HG03039 (cell line): Measurements from ENCODE around the gene OR5K2.

Experiments used
- ATAC-seq: cut with Tn5 transposase; IDR thresholded peaks from one replicate; pipeline ENCODE4 v1.9.1; 2021; ENCODE audit warnings: mild to moderate bottlenecking, moderate library complexity; ENCODE audit not compliant: unreplicated experiment

The OR5K2 gene

DNA sequence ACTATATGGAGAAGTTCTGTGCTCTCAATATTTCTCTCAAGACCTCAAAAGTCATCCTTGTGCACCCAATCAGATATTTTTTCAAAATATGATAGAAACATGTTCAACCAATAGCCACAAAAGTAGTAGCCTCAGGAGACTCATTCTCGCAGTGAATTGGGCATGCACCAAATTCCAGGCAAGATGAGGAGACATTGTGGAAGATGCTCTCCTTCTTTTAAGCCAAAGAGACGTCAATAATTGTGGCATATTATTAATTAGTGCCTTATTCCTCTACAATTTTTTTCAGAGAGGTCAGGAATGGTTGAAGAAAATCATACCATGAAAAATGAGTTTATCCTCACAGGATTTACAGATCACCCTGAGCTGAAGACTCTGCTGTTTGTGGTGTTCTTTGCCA is at the start of gene OR5K2:
Gene OR5K2 (plus strand): TSS at position 301 of the 400 bp plus-strand sequence. CDS start 0 bp downstream, at position 301.
- no peak for ATAC-seq

- no peak for ATAC-seq
Measured at GRCh38 chr3:98449606-98450193, 47.8 kb upstream of the OR5K2 start.

GRCh38 chr3:98450372-98450771 is 47.1 kb upstream of the OR5K2 start:
- ATAC-seq: no peak

GRCh38 chr3:98453827-98454226 is 43.7 kb upstream of the OR5K2 start:
- ATAC-seq: no peak

DNA sequence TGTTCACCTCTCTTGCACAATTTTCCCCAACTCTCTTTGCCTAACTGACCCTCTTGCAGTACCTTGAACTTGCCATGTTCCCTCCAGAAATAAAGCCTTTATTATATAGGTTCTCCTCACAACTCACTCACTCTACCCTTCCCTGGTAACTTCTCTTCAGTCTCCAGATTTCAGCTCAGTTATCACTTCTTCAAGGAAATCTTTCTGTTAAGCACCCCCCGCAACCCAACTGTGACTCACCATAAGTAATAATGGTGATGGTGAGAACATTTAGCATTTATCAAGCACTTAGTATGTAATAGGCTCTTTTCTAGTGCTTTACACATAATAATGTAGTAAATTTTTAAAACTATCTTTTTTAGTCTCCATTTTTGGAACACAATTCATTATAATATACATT is 42.6 kb upstream of the OR5K2 start:
- ATAC-seq: no peak

DNA sequence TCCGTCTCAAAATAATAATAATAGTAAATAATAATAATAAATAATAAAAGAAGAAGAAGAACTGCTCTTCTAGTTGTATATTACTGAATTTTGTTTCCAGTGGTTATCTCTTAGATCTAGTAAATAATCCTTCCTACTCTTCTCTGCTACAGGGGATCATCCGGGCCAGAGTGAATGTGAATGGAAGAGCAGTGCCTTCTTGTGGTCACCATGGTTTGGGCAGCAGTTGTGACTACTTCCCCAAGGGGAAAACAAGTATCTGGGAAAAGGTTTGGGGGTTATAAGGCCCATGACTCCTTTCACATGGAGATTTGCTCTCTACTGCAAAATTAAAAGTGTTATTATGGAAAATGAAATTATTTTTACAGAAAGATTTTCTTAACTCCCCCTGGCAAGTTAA is 39.9 kb upstream of the OR5K2 start:
- ATAC-seq: no peak

DNA sequence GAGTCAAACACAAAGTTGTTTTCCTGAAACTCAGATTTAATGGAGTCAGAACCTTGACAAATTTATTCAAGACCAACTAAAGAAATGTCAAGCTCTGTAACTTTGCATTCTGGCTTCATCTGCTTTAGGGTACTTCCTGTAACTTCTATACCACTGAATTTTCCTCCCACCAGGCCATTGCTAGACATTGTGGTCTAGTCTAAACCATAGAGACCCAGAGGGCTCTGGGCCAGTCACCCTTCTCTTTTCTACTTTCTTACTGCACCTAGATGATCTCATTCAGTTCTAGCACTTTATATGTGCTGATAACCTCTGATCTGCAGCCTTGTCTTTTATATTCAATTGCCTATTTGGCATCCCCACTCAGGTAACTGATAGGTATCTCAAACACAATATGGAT is 37.3 kb upstream of the OR5K2 start:
- ATAC-seq: no peak

GRCh38 chr3:98462901-98463300 is 34.6 kb upstream of the OR5K2 start, which contains the start of gene OR5K1:
Gene OR5K1 (plus strand): TSS chr3:98463201. CDS start chr3:98469577, 6,376 bp downstream.
- ATAC-seq: no peak

DNA sequence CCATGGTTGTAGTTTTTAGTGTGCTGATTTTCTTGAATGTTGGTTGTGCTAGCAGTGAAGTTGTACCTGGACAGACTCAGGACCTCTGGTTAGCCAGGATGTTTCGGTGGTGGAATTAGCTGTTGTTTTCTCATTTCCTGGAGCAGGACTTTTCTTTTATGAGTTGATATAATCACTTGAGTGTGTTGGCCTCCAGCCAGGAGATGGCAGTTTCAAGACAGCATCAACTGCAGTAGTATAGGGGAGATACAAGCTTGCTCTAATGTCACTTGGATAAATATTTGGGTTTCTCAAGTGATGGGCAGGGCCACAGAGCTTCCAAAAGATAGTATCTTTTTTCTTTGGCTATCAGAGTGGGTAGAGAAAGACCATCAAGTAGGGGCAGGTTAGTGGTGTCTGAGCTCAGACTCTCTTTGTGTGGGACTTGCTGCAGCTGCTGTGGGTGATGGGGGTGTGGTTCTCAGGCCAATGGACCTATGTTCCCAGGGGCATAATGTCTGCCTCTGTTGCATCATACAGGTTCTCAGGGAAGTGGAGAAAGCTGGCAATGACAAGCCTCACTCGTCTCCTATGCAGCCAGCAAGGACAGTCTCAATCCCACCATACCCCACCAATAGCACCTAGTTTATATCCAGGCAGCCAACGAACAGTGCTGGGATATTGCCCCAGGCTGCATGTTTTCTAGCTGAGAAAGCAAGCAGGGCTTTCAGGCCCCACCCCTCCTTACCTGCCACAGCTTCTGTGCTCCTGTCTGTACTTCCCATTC is 14.6 kb upstream of the OR5K2 start:
- ATAC-seq: no peak

DNA sequence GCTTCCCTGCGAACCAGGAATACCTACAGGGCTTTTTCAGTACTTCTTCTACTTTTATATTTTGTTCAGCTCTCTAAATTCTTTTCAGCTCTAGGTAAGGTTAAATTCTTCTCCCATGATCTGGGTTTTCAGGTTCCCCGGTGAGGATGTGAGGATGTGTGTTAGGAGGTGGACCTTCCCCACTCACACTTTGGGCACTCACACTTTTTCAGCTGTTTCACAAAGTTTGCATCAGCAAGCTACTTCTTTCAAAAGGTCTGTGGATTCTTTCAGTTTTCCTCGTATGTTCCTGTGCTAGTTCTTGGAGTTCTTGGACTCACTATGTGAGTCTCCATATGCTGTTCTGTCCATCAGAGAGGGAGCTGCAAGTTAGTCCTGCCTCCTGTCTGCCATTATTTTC is 13.9 kb upstream of the OR5K2 start:
- no peak for ATAC-seq

GRCh38 chr3:98500019-98500418 is 2.5 kb downstream of the OR5K2 start:
- ATAC-seq: no peak

DNA sequence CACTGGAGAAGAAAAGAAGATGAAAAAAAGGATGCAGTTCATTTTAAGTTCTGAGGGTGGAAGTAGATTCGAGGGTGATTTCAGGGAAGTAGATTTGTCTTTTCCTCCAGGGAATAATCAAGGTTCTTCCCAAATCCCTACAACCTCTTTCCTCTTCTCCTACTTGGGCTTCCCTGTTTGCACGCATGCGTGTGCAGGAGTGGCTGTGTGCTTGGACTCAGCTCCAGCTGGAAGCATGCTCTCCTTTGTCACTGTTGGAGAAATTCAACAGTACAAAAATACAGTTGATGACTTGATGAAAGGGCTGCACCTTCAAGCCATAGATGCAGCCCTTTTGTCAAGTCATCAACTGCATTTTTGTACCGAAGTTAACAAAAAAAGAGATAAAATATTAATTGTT is 3.8 kb downstream of the OR5K2 start:
- no peak for ATAC-seq

DNA sequence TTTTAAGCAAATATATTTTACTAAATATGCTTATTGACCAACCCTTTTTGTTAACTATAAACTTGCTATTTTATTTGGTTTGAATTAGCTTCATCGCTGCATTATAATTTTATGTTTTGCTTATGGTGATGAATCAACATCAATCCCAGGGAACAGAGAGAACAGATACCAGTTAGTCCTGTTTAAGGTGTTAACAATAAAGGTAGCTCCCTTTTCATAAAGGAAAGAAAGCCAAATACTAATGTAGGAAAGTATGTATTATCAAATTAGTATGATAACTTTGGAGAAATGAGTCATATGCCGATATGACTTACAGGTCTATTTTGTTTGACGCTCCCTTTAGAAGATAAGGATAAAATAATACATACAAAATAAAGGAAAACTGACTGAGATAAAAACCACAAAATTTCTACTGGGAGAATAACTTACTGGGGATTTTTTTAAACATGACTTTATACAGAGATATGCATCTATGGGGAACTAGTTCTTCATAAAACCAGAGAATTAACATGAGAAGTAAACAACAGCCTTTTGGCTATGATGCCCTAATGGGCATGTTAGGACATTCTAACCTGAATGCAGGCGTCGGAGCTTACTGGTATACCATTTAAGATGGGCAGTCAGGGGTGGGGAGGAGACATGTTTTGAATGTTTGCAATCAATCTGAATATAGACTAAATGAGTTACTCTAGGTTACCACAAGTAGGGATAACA is 4.5 kb downstream of the OR5K2 start:
- ATAC-seq: no peak

- ATAC-seq: no peak
Measured at GRCh38 chr3:98504539-98504938, 7.1 kb downstream of the OR5K2 start.

- ATAC-seq: no peak
Measured at GRCh38 chr3:98508582-98508981, 11.1 kb downstream of the OR5K2 start.

DNA sequence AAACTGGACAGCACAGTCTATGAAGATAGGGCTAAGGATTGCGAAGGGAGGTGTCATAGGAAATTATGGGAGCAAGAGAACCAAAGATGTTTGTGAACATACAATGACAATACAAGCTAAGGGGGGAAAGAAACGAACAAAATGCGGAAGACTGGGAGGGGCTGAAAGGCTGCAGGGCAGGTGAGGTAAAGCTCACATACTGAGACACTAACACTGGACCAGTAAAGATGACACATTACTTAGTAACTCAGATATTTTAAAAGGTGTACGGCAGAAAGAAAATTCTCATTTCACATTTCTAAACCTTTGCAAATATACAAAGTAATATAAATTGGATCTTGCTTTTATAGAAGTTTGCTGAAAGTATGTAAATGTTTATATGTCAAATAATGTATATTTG is 15.1 kb downstream of the OR5K2 start:
- ATAC-seq: no peak

GRCh38 chr3:98513091-98513511 is 15.6 kb downstream of the OR5K2 start:
- no peak for ATAC-seq

DNA sequence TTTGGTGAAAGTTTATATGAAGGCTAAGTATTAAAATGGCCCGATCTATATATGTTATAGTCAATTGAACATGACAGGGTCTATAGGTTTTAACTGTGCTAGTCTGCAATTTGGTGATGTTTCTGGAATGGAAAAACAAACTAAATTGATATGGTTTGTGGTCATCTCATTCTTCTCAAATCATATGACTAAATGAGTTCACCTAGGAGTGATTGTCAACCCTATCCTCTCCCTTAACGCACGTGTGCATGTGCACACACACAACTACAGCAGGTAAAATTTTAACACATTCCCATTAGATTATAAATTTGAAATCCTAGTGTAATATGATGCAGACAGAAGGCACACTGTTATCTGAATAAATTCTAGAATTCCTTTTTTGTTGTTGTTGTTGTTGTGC is 16.3 kb downstream of the OR5K2 start:
- no peak for ATAC-seq

- no peak for ATAC-seq
Measured at GRCh38 chr3:98514948-98515347, 17.5 kb downstream of the OR5K2 start.

DNA sequence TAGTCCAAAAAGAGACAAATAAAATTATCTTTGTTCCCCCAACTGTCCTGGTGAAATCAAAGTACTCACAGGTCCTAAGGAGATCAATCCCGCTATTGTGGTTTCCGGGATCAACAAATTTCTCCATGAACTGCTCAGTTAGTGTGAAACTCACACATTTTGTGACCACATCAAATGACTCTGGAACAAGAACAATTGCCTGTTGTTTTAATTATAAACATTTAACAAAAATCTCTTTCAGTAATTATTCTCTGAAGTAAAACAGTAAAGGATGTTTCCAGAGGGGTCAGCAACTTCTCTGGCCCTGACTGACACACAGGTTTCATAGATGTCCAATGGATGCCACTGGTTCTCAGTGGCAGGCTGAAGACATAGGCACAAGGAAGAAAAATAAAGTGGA is 21.3 kb downstream of the OR5K2 start:
- no peak for ATAC-seq

- no peak for ATAC-seq
Measured at GRCh38 chr3:98519351-98519750, 21.9 kb downstream of the OR5K2 start.
